C4-2B (cell line): ENCODE measurements around the gene CX3CL1.

Experiments
- H3K27ac ChIP-seq: fragments of 450-650 bp; 2 replicates; pipeline ENCODE4 v1.5.1; 2017
- CTCF ChIP-seq: fragments of 450-650 bp; conservative IDR thresholded peaks from 2 replicates; pipeline ENCODE4 v1.5.1; 2017; ENCODE audit warnings: mild to moderate bottlenecking
- ZFX ChIP-seq: fragments of 450-650 bp; IDR thresholded peaks from 2 replicates; pipeline ENCODE4 v1.6.1; 2017

The CX3CL1 gene

GRCh38 chr16:57386381-57386951 is 14.2 kb downstream of the CX3CL1 start:
- no peak overlapping the region for H3K27ac ChIP-seq
- TF ChIP-seq ZFX: no peak
- TF ChIP-seq CTCF: no peak

- no peak overlapping the region for H3K27ac ChIP-seq
- TF ChIP-seq CTCF (no peak), ZFX (no peak)
Observed at GRCh38 chr16:57387598-57388354, 15.5 kb downstream of the CX3CL1 start.

- no peak for TF ChIP-seq CTCF
- no peak for TF ChIP-seq ZFX
- no peak overlapping the region for H3K27ac ChIP-seq
Observed at GRCh38 chr16:57388359-57389086, 16.2 kb downstream of the CX3CL1 start.

- no peak for TF ChIP-seq CTCF
- no peak for TF ChIP-seq ZFX
Observed at GRCh38 chr16:57389087-57389468, 16.8 kb downstream of the CX3CL1 start.

GRCh38 chr16:57390636-57391295 is 18.5 kb downstream of the CX3CL1 start:
- H3K27ac ChIP-seq: no peak overlapping the region
- TF ChIP-seq CTCF (no peak), ZFX (no peak)

More at GRCh38 chr16:57389087-57389468, 16.8 kb downstream of the CX3CL1 start:
- H3K27ac ChIP-seq: no peak overlapping the region

GRCh38 chr16:57391300-57391699 is 19.0 kb downstream of the CX3CL1 start:
- TF ChIP-seq CTCF: no peak
- no peak for TF ChIP-seq ZFX

More at GRCh38 chr16:57391300-57391699, 19.0 kb downstream of the CX3CL1 start:
- H3K27ac ChIP-seq: no peak overlapping the region
